Measurements from ENCODE around the gene ASIC3.
A peak's percentile ranks its signal among the peaks of the same experiment; 100 is the strongest.

DNA sequence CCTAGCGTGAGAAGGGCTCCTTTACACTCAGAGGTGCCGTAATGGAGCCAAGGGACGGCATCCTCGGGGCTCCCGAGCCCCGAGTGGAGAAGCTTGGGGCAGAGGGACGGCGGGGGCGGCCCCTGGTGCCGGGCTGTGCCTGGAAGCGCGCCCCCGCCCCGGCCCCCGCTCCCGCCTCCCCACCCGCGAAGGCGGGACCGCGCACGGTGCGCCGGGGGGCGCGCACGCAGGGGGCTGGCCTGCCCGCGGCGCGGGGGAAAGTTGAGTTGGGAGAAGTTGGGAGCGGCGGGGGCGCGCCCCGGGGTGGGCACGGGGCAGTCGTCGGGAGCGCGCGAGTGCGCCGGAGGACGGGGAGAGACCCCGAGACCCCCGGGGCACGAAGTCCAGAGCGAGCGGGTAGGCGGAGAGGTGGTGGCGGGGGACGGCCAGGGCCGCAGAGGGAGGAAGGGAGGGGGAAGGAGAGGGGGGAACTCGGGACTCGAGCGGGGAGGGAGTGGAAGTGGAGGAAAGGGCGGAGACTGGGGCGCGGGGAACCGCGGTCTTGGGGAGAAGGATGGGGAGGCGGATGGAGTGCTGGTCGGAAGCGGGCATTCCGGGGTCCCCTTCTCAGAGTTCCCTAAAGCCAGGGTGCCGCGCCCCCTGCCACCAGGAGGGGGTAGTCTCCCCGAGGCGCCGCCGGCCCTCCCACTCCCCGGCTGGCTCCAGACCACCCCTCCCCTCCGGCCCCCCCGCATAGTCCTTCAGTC is 11.2 kb downstream of the ASIC3 start, which contains the start of gene SLC4A2:
- TF ChIP-seq POLR2AphosphoS5 (IDR thresholded peaks at IDR 0.05) (no peak), POLR2A (IDR thresholded peaks at IDR 0.05) (peak; percentile 43)
- TF ChIP-seq, protein P1, sequence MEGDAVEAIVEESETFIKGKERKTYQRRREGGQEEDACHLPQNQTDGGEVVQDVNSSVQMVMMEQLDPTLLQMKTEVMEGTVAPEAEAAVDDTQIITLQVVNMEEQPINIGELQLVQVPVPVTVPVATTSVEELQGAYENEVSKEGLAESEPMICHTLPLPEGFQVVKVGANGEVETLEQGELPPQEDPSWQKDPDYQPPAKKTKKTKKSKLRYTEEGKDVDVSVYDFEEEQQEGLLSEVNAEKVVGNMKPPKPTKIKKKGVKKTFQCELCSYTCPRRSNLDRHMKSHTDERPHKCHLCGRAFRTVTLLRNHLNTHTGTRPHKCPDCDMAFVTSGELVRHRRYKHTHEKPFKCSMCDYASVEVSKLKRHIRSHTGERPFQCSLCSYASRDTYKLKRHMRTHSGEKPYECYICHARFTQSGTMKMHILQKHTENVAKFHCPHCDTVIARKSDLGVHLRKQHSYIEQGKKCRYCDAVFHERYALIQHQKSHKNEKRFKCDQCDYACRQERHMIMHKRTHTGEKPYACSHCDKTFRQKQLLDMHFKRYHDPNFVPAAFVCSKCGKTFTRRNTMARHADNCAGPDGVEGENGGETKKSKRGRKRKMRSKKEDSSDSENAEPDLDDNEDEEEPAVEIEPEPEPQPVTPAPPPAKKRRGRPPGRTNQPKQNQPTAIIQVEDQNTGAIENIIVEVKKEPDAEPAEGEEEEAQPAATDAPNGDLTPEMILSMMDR (IDR thresholded peaks at IDR 0.05): peak; percentile 13 to 44 (median 28)

Measured in prostate gland (tissue), 2 donors.